Naive B cell (primary cell): ENCODE data around the gene MYADML2. TPM values are rescaled to one million over a fixed set of nuclear protein-coding genes. Genes with fewer than 3 reads are reported as not detected.

Source experiments
- ATAC-seq, 2 donors: fragments of 150-1000 bp; cut with Tn5 transposase; 2 replicates each; pipeline ENCODE4 v1.10.0; 2021; ENCODE audit warnings: low read depth in 2 of 2, mild to moderate bottlenecking in 2 of 2, moderate library complexity in 2 of 2
- DNase-seq: peaks from one replicate; pipeline ENCODE4 v3.0.0; 2022
- H3K27ac Mint-ChIP-seq, 6 donors: one replicate each; pipeline ENCODE4 v1.8.0; 2020 to 2022; ENCODE audit warnings: mild to moderate bottlenecking in 6 of 6, mixed read lengths in 6 of 6, moderate library complexity in 5 of 6, inconsistent platforms in 2 of 6
- H3K27me3 Mint-ChIP-seq, 3 donors: one replicate each; pipeline ENCODE4 v1.8.0; 2021 to 2022; ENCODE audit warnings: mixed read lengths in 3 of 3, mild to moderate bottlenecking in 1 of 3
- H3K36me3 Mint-ChIP-seq, 2 donors: one replicate each; pipeline ENCODE4 v1.8.0; 2020 to 2022; ENCODE audit warnings: mixed read lengths in 2 of 2, inconsistent platforms in 1 of 2, mild to moderate bottlenecking in 1 of 2
- H3K4me1 Mint-ChIP-seq, 3 donors: one replicate each; pipeline ENCODE4 v1.8.0; 2020 to 2022; ENCODE audit warnings: mixed read lengths in 3 of 3, inconsistent platforms in 1 of 3, mild to moderate bottlenecking in 1 of 3, moderate library complexity in 1 of 3
- H3K4me3 Mint-ChIP-seq, 8 donors: one replicate each; pipeline ENCODE4 v1.8.0; 2020 to 2022; ENCODE audit warnings: mild to moderate bottlenecking in 8 of 8, mixed read lengths in 8 of 8, moderate library complexity in 8 of 8, inconsistent platforms in 2 of 8
- H3K9me3 Mint-ChIP-seq, 7 donors: one replicate each; pipeline ENCODE4 v1.8.0; 2020 to 2022; ENCODE audit warnings: mixed read lengths in 7 of 7, mild to moderate bottlenecking in 5 of 7, inconsistent platforms in 2 of 7, moderate library complexity in 1 of 7
- polyA plus RNA-seq, 6 donors: library from polyadenylated mRNA; unstranded; fragments of 300-500 nt; fragmentation: Illumina TruSeq; gene quantifications; one replicate each; pipeline ENCODE4 v1.2.3, GENCODE V29; 2021; ENCODE audit warnings: low read depth in 6 of 6

MYADML2 gene
- polyA plus RNA-seq, 6 donors from 2014 or later: not detected

GRCh38 chr17:81968850-81969812 lies 22.1 kb upstream of the MYADML2 start:
- Mint-ChIP-seq H3K36me3 (no peaks in the 10 kb centered on the region), H3K4me1 (peaks cover 5 to 20% (median 17%) of the 10 kb centered on the region in 3 donors), H3K4me3 (peak overlapping the region in 3 of 8 donors; percentile 42 to 87 (median 81)), H3K27ac (no peak overlapping the region), H3K27me3 (peaks cover 0 to 15% (median 6%) of the 10 kb centered on the region in 3 donors), H3K9me3 (no peaks in the 10 kb centered on the region)
- ATAC-seq (no peak), DNase-seq (no peak)

GRCh38 chr17:81968396-81968745 lies 21.3 kb upstream of the MYADML2 start:
- H3K36me3 Mint-ChIP-seq: no peaks in the 10 kb centered on the region
- ATAC-seq: no peak
- H3K4me3 Mint-ChIP-seq: peak overlapping the region in 5 of 8 donors; percentile 56 to 87 (median 71)
- H3K4me1 Mint-ChIP-seq: peaks cover 5 to 20% (median 17%) of the 10 kb centered on the region in 3 donors
- DNase-seq: no peak
- peaks cover 0 to 22% (median 8%) of the 10 kb centered on the region in 3 donors for H3K27me3 Mint-ChIP-seq
- H3K27ac Mint-ChIP-seq: no peak overlapping the region
- H3K9me3 Mint-ChIP-seq: no peaks in the 10 kb centered on the region

GRCh38 chr17:81967533-81968395 lies 20.7 kb upstream of the MYADML2 start:
- H3K4me3 Mint-ChIP-seq: peak overlapping the region; percentile 54 to 87 (median 70)
- H3K9me3 Mint-ChIP-seq: no peaks in the 10 kb centered on the region
- H3K4me1 Mint-ChIP-seq: peaks cover 5 to 20% (median 17%) of the 10 kb centered on the region in 3 donors
- no peaks in the 10 kb centered on the region for H3K36me3 Mint-ChIP-seq
- DNase-seq: peak; percentile 48
- peak overlapping the region in 1 of 6 donors; percentile 82 for H3K27ac Mint-ChIP-seq
- peaks cover 4 to 27% (median 8%) of the 10 kb centered on the region in 3 donors for H3K27me3 Mint-ChIP-seq
- ATAC-seq: peak; percentile 67 to 80

GRCh38 chr17:81967244-81967532 lies 20.2 kb upstream of the MYADML2 start:
- DNase-seq (no peak), ATAC-seq (peak in 1 of 2 donors; percentile 2)
- Mint-ChIP-seq H3K27ac (no peak overlapping the region), H3K36me3 (no peaks in the 10 kb centered on the region), H3K4me3 (peak overlapping the region in 3 of 8 donors; percentile 24 to 58 (median 56)), H3K9me3 (no peaks in the 10 kb centered on the region), H3K4me1 (peaks cover 5 to 20% (median 17%) of the 10 kb centered on the region in 3 donors), H3K27me3 (peaks cover 8 to 32% (median 8%) of the 10 kb centered on the region in 3 donors)

GRCh38 chr17:81966343-81967243 lies 19.6 kb upstream of the MYADML2 start:
- DNase-seq: peak; percentile 44
- Mint-ChIP-seq H3K36me3 (no peaks in the 10 kb centered on the region), H3K9me3 (no peaks in the 10 kb centered on the region), H3K27me3 (peaks cover 8 to 35% (median 9%) of the 10 kb centered on the region in 3 donors), H3K27ac (peak overlapping the region in 3 of 6 donors; percentile 20 to 71 (median 24)), H3K4me1 (peaks cover 5 to 20% (median 17%) of the 10 kb centered on the region in 3 donors), H3K4me3 (peak overlapping the region in 5 of 8 donors; percentile 8 to 58 (median 47))
- ATAC-seq: peak; percentile 64 to 68

GRCh38 chr17:81964081-81964849 lies 17.2 kb upstream of the MYADML2 start:
- H3K27ac Mint-ChIP-seq: peak overlapping the region in 1 of 6 donors; percentile 38
- H3K4me1 Mint-ChIP-seq: peaks cover 5 to 20% (median 17%) of the 10 kb centered on the region in 3 donors
- peaks cover 8 to 31% (median 9%) of the 10 kb centered on the region in 3 donors for H3K27me3 Mint-ChIP-seq
- no peak for ATAC-seq
- no peaks in the 10 kb centered on the region for H3K9me3 Mint-ChIP-seq
- no peak overlapping the region for H3K4me3 Mint-ChIP-seq
- DNase-seq: no peak
- H3K36me3 Mint-ChIP-seq: no peaks in the 10 kb centered on the region

- Mint-ChIP-seq H3K27me3 (peaks cover 14 to 45% (median 22%) of the 10 kb centered on the region in 3 donors), H3K4me3 (peak overlapping the region in 6 of 8 donors; percentile 18 to 72 (median 42)), H3K27ac (no peak overlapping the region), H3K4me1 (peaks cover 5 to 20% (median 14%) of the 10 kb centered on the region in 3 donors), H3K36me3 (no peaks in the 10 kb centered on the region), H3K9me3 (no peaks in the 10 kb centered on the region)
- no peak for DNase-seq
- no peak for ATAC-seq
These were observed 15.7 kb upstream of the MYADML2 start for GRCh38 chr17:81962499-81963441.

GRCh38 chr17:81961521-81962498 lies 14.8 kb upstream of the MYADML2 start:
- Mint-ChIP-seq H3K4me1 (peaks cover 5 to 14% (median 13%) of the 10 kb centered on the region in 3 donors), H3K27ac (no peak overlapping the region), H3K36me3 (no peaks in the 10 kb centered on the region), H3K27me3 (peaks cover 18 to 54% (median 31%) of the 10 kb centered on the region in 3 donors), H3K9me3 (no peaks in the 10 kb centered on the region), H3K4me3 (peak overlapping the region in 6 of 8 donors; percentile 18 to 72 (median 42))
- DNase-seq: no peak
- no peak for ATAC-seq

GRCh38 chr17:81961087-81961511 lies 14.1 kb upstream of the MYADML2 start, which contains the start of gene NOTUM:
NOTUM (minus strand) TSS chr17:81961187; CDS start chr17:81960909, 278 bp downstream.
- H3K4me1 Mint-ChIP-seq: peaks cover 0 to 9% (median 6%) of the 10 kb centered on the region in 3 donors
- H3K36me3 Mint-ChIP-seq: no peaks in the 10 kb centered on the region
- DNase-seq (no peak), ATAC-seq (no peak)
- H3K4me3 Mint-ChIP-seq: peak within 1 kb of the TSS in 4 of 8 donors; percentile 30 to 72 (median 55)
- no peaks in the 10 kb centered on the region for H3K9me3 Mint-ChIP-seq
- peaks cover 18 to 51% (median 31%) of the 10 kb centered on the region in 3 donors for H3K27me3 Mint-ChIP-seq
- no peak within 1 kb of the TSS for H3K27ac Mint-ChIP-seq
